GM21526 (cell line): ENCODE measurements around the gene MGAT4D.
"Not testable (repeated sequence)": the region's sequence is repeated elsewhere in the genome, so short reads cannot be mapped to it uniquely, and the experiment has no call there.

Experiments used
- ATAC-seq: cut with Tn5 transposase; IDR thresholded peaks from one replicate; pipeline ENCODE4 v1.9.1; 2021; ENCODE audit warnings: moderate library complexity; ENCODE audit not compliant: unreplicated experiment, low FRiP score

Gene MGAT4D

DNA sequence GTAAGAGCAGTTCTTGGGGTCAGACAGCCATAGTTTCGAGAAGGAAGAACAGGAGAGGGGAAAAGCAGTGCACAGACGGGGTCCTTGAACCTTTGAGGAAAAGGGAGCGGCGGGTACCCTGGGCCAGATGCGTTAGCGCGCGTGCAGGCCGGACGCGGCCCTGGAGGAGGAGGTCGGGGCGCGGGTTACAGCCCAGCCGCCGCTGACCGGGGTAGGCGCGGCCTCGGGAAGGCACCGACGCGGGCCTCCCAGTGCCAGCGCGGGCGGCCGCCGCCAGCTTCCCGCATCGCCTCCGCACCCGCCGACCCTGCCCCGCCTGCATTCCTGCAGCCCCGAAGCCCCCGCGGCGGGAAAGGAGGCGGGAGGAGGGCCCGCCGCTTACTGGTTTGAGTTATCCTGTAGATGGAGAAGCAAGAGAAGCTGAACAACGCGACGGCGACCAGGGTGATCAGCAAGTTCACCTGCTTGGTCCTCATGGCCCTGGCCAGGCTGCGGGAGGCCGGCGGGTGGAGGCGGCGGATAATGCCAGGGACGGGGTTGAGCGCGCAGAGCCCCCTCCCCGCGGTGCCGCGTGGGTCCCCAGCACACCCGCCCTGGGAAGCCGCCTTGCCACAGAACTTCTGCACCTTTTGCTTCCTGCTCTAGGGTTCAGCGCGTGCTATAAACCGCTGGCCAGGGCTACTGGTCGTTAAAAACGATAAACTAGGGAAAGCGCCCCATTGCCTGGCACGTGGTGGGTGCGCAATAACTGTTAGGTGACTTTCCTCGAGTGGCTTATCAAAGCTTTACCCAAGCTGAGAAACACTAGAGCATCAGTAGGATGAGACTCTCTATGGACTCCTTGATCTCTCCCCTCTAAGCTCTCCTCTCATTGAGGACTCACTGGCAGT lies at the start of gene MGAT4D:
MGAT4D (minus strand) TSS at position 547 of the 890 bp plus-strand sequence; CDS start at position 476, 71 bp downstream.
- ATAC-seq: no peak

DNA sequence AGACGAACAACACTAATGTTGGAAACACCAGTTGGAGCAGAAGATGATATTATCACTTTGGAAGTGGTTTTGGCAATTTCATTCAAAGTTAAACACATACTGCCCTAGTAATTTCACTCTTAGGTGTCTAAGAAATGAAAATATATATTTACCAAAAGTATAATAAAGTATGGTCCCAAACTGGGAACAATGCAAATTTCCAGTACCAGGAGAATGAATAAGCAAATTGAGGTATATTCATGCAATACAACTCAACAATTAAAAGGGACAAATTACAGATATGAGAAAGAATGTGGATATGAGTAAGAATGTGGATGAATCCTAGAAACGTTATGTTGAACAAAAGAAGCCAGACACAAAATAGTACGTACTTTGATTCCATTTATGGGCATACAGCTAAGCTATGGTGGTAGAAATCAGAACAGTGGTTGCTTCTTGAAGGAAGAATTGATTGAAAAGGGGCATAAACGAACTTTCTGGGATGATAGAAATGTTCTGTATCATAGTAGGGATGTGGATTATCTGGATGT lies 35.9 kb upstream of the MGAT4D start:
- ATAC-seq: no peak

DNA sequence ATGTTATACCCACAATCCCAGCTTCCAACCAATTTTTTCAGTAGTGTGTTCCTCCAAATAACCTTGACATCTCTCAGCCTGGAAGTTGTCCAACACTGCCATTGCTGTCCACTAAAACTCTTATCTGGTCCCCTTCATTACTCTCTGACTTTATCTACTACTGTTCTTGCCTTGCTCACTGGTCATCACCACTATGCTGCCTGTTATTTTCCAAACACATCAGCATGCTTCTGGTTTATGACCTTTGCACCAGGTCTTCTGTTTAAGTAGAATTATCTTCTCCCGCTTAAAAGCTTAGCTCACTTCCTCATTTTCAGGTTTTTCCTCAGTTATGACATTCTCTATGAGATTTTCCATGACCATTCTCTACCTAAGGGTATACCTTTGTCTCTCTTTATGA lies 31.3 kb upstream of the MGAT4D start:
- ATAC-seq: no peak

DNA sequence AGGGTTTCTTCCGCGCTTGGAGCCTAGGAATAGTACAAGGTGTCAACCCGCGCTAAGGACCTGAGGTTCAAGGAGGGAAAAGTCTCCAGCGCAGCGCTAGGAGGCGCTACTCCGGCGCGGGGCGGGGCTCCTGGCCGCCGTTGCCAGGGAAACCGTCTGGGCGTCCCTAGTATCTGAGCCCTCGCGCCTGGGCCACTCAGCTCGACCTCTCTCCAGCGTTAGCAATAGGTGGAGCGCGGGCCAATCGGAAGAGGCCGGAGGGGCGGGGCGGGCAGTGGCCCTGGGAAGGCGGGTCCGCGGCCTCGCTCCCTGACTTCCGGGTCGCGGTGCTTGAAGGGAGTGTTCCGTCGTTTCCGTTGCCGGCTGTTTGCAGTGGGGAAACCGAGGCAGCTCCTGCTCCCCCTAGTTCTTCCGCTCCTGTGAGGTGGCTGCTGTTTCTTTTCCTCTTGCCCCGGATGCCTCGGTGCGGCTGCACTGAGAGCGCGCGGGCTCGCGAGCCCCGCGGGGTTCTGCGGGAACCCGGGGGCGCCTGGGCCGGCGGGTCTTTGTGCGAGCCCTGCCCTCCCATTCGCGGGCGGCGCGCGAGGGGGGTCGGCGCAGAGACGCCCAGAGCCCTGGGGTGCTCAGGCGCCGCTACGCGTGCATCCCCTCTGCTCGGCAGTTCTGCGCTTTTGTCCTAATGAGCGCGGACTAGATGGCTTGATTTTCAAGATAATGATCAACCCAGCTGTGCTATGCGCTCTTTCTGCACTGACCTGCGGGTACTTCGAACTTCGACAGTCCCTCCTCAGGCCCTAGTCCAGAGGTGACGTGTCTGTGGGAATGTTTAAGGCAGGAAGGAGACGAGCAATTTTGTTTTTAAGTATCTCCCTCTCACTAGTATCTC lies 26.0 kb upstream of the MGAT4D start, which contains the start of gene ELMOD2:
ELMOD2 (plus strand) TSS at position 312 of the 886 bp plus-strand sequence. CDS start 1,261 bp downstream, outside the sequence.
- ATAC-seq: peak; percentile 100

DNA sequence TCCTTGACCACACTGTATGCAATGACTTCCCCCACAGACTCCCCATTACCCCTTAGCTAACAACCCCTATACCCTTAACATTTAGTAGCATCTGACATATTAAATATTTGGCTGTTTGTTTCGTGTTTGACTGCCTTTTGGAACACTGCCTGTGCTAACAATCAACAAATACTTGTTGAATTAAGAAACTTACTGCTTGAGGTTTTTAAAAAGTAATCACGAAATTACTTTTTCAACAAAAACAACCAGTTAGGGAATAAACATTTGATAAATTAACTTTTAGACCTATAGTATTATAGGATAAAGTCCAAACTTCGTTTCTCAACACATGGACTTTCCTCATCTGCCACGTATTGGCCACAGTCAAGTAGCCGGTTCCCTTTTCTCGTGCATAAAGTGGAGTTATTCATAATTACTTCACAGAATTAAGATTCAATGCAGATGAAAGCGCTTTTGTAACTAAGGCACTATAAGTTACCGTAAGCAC lies 25.3 kb upstream of the MGAT4D start:
- ATAC-seq: peak; percentile 20

DNA sequence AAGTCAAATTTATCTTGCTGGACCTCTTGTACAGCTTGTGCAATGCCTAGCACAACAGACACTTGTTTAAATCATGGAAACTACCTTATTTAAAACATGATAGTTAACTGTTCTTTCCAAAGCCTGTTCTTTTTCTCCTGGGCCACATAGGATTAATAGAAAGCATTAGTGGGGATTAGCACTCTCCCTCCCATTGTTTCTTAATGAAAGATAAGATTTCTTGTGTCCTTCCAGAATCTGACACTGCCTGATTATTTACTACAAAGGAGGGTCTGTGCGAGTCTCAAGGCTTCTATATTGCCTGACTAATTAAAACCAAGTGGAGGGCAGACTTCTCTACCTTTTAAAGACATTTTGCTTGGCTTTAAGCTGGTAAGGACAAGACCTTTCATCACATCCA lies 17.3 kb upstream of the MGAT4D start:
- ATAC-seq: no peak

DNA sequence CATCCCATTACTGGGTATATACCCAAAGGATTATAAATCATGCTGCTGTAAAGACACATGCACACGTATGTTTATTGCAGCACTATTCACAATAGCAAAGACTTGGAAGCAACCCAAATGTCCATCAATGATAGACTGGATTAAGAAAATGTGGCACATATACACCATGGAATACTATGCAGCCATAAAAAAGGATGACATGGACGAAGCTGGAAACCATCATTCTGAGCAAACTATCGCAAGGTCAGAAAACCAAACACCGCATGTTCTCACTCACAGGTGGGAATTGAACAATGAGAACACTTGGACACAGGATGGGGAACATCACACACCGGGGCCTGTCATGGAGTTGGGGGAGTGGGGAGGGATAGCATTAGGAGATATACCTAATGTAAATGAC lies 15.7 kb upstream of the MGAT4D start:
- ATAC-seq: not testable (repeated sequence)

DNA sequence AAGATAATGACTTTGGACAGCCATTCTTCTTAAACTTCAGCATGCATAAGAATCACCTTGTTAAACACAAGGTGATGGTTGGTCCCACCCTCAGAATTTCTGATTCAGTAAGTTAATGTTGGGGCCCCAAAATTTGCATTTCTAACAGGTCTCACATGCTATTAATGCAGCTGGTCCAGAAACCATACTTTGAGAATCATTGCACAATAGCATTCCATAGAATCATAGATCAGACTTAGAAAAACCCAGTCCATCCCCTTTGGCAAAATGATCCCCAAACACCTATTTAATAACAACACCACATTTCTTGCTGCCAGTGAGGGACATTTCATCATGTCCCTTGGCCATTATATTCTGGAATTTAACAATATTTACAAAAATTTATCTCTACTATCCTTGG lies 6.2 kb upstream of the MGAT4D start:
- ATAC-seq: no peak

DNA sequence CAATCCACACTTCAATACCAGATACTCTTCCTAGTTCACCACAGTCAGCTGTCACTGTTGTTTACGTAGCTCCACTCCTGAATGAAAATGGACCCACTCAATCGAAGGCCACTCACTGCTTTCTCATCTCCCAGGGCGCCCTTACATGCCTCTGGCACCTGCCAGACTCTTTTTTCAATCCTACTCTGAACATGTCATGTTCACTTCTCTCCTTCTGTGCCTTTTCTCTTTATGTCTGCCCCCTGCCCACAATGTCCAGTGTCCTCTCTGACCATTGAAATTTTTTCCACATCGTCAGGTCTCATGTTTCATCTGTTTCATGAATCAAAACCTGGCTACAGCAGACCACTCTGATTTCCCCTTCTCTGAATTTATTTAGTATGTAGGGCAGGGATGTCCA lies 1.3 kb upstream of the MGAT4D start:
- no peak for ATAC-seq

DNA sequence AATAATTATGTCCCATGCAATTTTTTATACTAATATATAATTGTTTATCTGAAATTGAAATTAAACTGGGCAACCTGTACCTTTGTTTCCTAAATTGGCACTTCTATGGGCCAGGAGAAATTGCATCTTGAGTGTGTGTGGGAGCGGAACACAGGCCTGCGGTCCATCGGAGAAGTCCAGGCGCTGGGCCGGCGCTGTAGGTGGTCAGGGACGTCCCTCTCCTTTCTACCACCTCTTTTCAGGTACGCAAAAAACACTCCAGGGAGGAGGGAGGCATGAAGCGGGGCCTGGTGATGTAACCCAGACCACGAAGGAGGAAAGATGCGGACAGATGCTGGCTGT lies 717 bp downstream of the MGAT4D start:
- no peak for ATAC-seq

DNA sequence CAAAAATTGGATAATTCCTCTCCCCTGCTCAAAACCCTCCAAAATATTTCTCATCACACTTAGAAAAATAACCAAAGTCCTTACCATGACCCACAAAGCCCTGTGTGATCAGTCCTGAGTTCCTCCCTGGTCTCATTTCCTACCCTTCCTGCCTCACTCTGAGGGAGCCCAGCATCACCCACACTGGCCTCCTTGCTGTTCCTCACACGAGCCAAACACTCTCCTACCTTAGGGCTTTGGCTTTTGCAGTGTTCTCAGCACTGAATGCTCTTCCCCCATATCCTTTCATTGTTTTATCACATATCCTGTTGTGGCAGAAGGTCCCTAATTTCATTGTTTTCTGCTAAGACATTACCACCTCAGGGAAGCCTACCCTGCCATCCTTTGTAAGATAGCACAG lies 12.2 kb downstream of the MGAT4D start:
- ATAC-seq: no peak

DNA sequence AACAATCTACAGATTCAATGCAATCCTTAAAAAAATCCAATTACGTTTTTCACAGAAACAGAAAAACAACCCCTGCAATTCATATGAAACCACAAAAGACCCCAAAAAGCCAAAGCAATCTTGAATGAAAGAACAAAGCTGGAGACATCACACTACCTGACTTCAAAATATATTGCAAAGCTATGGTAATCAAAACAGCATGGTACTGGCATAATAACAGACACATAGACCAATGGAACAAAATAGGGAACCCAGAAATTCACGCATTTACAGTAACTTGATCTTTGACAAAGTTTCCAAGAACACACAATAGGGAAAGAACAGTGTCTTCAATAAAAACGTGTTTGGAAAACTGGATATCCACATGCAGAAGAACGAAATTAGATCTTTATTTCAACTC lies 14.6 kb downstream of the MGAT4D start:
- ATAC-seq: no peak

DNA sequence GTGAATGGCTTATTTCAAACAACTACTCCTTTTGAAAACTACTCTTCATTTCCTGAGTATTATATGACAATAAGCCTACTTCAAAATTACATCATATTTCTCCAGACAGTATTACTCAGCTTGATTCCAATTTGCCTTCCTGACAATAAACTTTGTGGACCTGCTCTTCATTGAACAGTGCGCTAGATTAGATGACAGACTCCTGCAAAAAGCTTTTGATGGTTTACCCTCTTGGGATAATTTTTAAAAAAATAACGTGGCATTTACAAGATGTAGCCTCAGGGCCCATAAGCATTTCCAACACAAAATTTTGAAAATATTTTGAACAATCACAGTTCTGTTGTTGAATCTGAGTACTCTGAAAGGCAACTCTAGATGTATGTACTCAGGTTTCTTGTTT lies 25.9 kb downstream of the MGAT4D start:
- ATAC-seq: no peak

DNA sequence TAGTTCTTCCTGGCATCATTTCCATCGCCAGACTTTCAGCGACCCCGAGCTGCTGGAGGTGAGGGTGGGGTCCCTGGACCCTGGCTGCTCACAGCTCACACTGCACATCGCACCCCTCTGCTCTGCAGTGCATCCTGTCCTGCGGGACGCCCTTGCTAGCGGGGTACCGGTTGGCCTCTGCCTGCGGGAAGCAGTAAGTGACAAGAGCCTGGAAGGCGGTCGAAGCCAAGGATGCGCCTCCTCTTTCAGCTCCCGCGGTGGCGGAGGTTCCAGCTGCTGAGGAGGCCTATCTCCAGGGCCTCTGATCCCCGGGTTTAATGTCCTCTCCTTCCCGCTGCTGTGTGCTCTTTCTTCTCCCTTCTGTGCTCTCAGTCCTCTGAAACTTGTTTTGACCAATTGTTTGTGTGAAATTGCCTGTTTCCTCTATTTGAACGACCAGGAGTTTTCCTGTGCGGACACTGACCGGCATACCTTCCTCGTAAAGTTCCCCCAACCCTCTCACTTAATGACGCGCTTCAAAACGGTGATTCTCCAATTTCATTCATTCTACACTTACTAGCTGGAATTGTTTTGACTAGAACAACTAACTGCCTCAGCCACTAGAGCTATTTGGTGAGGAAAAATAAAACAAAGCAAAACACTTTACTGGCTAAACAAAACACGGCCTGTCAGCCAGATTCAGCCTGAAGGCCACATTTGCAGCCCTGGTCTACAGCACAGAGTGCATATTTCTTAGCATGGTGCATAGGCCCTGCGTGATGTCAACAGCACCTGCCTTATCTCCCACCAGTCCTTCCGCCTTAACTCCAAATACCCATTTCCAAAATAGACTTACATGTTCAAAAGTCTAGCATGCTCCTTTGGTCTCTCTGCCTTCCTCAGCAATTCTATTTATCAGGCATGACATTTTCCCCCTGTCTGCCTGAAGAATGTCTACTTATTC lies 28.0 kb downstream of the MGAT4D start:
- no peak for ATAC-seq

DNA sequence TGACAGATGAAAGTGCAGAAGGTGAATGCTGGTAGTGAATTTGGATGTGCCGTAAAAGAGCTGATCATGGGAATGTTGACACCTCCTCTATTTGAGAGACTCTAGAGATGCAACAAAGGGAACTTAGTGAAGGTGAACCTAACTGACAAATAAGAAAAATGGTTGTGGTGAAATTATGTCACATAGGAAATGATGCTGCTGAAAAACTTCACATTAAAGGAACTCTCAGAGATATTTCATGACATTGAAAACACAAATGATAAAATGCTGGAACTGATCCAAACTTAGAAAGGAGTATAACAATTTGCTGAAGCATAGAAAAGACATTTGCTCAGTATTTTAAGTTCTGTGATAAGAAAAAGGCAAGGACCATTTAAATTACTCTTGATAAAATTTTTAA lies 31.9 kb downstream of the MGAT4D start:
- ATAC-seq: no peak

DNA sequence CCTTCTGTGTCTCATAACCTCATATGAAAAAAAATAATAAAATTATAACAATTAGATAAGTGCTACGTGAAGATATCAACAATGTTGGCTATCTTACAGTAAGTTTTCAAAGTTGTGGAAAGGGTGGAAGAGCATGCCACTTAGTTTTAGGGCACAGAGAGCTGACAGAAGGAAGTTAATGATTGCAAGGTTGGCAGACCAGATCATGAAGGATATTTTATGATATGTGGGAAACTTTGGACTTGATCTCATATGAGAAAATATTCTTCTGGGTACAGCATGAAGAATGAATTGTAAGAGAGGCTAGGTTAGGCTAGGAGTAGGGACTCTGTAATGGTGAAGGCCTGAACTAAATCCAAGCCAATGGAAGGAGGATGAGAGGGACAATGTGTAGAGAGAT lies 34.5 kb downstream of the MGAT4D start:
- ATAC-seq: no peak

DNA sequence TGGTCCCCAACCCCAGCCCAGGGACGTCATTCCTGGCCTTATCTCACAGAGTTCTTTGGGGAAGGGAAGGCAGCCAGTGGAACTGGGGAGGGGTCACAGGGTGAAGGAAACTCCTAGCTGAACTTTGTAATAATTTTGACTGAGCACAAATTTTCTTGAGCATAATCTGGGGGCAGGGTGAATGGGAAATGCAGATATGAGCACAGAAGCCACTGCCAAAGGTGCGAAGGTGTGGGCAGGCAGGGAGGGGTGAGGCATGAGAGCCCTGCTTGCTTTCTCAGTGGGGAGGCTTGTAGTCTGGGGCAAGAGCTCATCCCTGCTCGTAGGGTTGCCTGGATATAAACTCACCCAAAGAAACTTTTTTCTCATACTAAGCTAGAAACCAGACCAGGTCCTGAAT lies 34.9 kb downstream of the MGAT4D start:
- ATAC-seq: no peak

DNA sequence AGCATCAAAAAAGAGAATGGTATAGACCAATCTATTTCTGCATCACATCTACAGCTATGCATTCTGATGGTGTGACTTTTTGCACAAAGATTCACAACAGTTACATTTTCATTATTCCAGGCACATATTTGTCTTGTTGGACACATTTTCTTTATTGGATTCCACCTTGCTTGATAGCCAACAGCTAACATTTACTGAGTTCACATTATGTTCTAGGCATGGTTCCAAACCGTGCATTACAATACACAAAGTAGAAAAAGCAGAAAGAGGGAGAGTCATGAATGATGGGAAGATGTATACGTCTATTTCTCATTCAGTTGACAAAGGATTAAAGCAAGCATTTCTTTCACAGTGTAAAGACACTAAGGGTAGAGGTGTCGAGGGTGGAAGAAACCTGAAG lies 47.7 kb downstream of the MGAT4D start:
- no peak for ATAC-seq

DNA sequence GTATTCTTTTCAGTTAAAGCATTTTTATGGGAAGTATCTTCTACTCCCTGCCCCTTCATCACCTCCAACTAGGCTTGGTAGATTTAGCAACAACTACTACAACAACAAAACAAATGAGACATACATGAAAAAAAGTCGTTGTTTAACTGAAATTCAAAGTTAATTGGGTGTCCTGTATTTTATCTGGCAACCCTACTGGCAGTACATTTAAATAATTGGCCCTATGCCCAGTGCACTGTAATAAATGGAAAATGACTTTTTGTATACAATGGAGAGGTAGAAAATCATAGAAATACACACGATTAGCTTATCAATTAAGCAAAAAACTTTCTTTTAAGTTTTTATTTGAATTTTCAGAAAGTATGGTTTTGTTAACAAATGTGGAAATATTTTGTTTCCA lies 49.3 kb downstream of the MGAT4D start:
- ATAC-seq: no peak

DNA sequence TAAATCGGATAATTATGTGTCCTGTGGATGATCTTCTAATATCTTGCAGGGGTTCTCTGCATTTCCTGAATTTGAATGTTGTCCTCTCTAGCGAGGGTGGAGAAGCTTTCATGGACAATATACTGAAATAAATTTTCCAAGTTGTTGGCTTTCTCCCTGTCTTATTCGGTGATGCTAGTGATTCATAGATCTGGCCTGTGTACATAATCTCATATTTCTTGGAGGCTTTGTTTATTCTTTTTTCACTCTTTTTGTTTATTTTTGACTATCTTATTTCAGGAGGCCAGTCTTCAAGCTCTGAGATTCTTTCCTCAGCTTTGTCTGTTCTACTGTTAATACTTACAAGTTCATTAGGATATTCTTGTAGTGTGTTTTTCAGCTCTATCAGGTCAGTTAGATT lies 49.9 kb downstream of the MGAT4D start:
- ATAC-seq: no peak
